Measurements from ENCODE around the gene RRAGC.

The RRAGC gene

DNA sequence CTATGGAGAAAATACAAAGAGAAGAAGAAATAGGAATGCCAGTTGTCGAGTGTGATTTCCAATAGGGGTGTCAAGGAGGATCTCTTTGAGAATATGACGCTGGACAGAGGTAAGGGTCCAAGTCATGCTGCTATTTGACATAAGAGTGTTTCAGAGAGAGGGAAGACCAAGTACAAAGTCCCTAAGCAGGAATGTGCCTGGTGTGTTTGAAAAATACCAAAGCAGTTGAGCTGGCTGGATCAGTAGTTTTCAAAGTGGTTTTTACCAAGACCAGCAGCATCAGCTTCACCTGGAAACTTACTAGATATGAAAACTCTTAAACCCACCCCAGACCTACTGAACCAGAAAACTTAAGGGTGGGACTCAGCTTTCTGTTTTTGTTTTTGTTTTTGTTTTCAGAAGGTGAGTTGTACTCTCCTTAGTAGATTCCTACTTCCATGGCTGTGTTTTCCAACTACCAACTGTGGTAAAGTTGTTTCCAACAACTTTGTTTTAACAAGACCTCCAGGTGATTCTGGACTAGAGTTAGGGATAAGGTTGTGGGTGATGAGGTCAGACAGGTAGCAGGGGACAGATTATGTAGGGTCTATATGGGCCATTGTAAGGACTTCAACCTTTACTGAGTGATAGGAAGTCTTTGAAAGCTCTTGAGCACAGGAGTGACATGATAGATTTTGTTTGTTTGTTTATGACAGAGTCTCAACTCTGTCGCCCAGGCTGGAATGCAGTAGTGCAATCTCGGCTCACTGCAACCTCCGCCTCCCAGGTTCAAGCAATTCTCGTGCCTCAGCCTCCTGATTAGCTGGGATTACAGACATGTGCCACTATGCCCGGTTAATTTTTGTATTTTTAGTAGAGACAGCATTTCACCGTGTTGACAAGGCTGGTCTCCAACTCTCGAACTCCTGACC is 29.1 kb upstream of the RRAGC start:
- no peaks in the 10 kb centered on the region for H3K36me3 ChIP-seq (ENCODE audit: control insufficient read depth, insufficient read depth, low read length)
- H3K27ac ChIP-seq, result no peak overlapping the region
- no peak overlapping the region for H3K9ac ChIP-seq
- TF ChIP-seq, protein P1, sequence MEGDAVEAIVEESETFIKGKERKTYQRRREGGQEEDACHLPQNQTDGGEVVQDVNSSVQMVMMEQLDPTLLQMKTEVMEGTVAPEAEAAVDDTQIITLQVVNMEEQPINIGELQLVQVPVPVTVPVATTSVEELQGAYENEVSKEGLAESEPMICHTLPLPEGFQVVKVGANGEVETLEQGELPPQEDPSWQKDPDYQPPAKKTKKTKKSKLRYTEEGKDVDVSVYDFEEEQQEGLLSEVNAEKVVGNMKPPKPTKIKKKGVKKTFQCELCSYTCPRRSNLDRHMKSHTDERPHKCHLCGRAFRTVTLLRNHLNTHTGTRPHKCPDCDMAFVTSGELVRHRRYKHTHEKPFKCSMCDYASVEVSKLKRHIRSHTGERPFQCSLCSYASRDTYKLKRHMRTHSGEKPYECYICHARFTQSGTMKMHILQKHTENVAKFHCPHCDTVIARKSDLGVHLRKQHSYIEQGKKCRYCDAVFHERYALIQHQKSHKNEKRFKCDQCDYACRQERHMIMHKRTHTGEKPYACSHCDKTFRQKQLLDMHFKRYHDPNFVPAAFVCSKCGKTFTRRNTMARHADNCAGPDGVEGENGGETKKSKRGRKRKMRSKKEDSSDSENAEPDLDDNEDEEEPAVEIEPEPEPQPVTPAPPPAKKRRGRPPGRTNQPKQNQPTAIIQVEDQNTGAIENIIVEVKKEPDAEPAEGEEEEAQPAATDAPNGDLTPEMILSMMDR (IDR thresholded peaks at IDR 0.05), result no peak
- H2AFZ ChIP-seq, result no peak overlapping the region
- H3K27me3 ChIP-seq (ENCODE audit: control insufficient read depth, insufficient read depth, low read length), result no peaks in the 10 kb centered on the region
- no peaks in the 10 kb centered on the region for H3K4me1 ChIP-seq
- H3K4me2 ChIP-seq (ENCODE audit: low read length), result no peak overlapping the region
- no peaks in the 10 kb centered on the region for H3K9me3 ChIP-seq (ENCODE audit: control insufficient read depth, low read length)
- no peak overlapping the region for H3K4me3 ChIP-seq (ENCODE audit: low read depth, low read length)
- H3K79me2 ChIP-seq, result no peaks in the 10 kb centered on the region

GRCh38 chr1:38885092-38885491 is 25.5 kb upstream of the RRAGC start:
- Histone ChIP-seq H3K4me3 (ENCODE audit: low read depth, low read length) (no peak overlapping the region), H3K27me3 (ENCODE audit: control insufficient read depth, insufficient read depth, low read length) (no peaks in the 10 kb centered on the region), H3K9me3 (ENCODE audit: control insufficient read depth, low read length) (no peaks in the 10 kb centered on the region), H3K36me3 (ENCODE audit: control insufficient read depth, insufficient read depth, low read length) (no peaks in the 10 kb centered on the region), H3K4me1 (no peaks in the 10 kb centered on the region), H3K4me2 (ENCODE audit: low read length) (no peak overlapping the region), H3K79me2 (no peaks in the 10 kb centered on the region), H3K9ac (no peak overlapping the region), H3K27ac (no peak overlapping the region), H2AFZ (no peak overlapping the region)
- TF ChIP-seq, protein P1 (IDR thresholded peaks at IDR 0.05), result no peak

- Histone ChIP-seq H3K36me3 (ENCODE audit: control insufficient read depth, insufficient read depth, low read length) (no peaks in the 10 kb centered on the region), H2AFZ (no peak within 1 kb of the TSS), H3K4me1 (no peaks in the 10 kb centered on the region), H3K79me2 (no peaks in the 10 kb centered on the region), H3K27me3 (ENCODE audit: control insufficient read depth, insufficient read depth, low read length) (no peaks in the 10 kb centered on the region), H3K9ac (no peak within 1 kb of the TSS), H3K27ac (no peak within 1 kb of the TSS), H3K4me2 (ENCODE audit: low read length) (no peak within 1 kb of the TSS), H3K4me3 (ENCODE audit: low read depth, low read length) (no peak within 1 kb of the TSS), H3K9me3 (ENCODE audit: control insufficient read depth, low read length) (no peaks in the 10 kb centered on the region)
- TF ChIP-seq, protein P1 (IDR thresholded peaks at IDR 0.05), result no peak
Observed at GRCh38 chr1:38881487-38881886, 21.9 kb upstream of the RRAGC start, which contains the start of gene GJA9. GJA9 (minus strand) TSS chr1:38881587; CDS start chr1:38876098, 5,489 bp downstream.

GRCh38 chr1:38875811-38876210 is 16.2 kb upstream of the RRAGC start:
- Histone ChIP-seq H3K27me3 (ENCODE audit: control insufficient read depth, insufficient read depth, low read length) (no peaks in the 10 kb centered on the region), H3K27ac (no peak overlapping the region), H2AFZ (no peak overlapping the region), H3K36me3 (ENCODE audit: control insufficient read depth, insufficient read depth, low read length) (no peaks in the 10 kb centered on the region), H3K4me2 (ENCODE audit: low read length) (no peak overlapping the region), H3K4me1 (no peaks in the 10 kb centered on the region), H3K9ac (no peak overlapping the region), H3K4me3 (ENCODE audit: low read depth, low read length) (no peak overlapping the region), H3K79me2 (no peaks in the 10 kb centered on the region), H3K9me3 (ENCODE audit: control insufficient read depth, low read length) (no peaks in the 10 kb centered on the region)
- TF ChIP-seq, protein P1 (IDR thresholded peaks at IDR 0.05), result no peak

All from parathyroid adenoma (tissue), 2 donors.